Measurements from ENCODE around the gene INTS1.

DNA sequence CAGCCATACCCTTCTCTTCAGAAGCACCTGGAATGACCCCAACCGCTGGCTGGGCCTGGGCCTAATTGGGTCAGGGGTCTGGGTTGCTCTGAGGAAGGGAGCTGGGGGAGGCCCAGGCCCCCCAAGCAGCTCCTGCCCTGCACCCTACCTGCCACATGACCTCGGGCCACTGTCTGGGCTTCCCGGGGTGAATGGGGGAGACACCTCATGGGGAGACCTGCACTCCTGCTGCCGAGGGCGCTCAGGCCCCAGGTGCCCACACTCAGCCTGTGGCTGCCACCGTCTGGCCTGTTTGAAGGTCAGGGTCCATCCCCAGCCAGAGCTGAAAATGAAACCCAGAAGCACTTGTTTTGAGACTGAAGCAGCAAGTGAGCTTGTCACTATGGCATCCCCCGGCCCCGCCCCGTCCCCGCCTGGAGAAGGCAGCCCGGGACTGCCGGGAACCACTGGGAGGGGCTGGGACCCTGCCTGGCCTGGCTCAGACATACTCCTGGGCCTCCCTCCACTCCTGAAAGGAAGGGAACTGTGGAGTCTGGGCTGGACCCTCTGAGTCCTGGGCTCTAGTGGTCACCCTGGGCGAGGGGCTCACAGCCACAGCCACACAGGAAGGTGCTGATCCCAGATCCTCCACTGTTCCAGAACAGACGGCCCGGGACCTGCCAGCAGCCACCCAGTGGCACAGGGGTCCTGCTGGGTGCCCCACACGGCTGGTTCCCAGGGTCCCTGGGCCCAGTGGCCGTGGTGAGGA, 37.5 kb downstream of the INTS1 start:
- TF ChIP-seq POLR2A (IDR thresholded peaks at IDR 0.05) (no peak), CTCF (IDR thresholded peaks at IDR 0.05) (no peak)
